UCSD-AML1 (cell line): ENCODE data around the gene HACD2.

Experiments
- DNase-seq: peaks from one replicate; lab custom pipeline; 2025; ENCODE audit not compliant: unreplicated experiment; lab: John Stamatoyannopoulos, UW

Gene HACD2

GRCh38 chr3:123448536-123449101, 136.2 kb downstream of the HACD2 start, which contains the start of gene ADCY5:
Gene ADCY5 (minus strand): TSS chr3:123449090. CDS start chr3:123448545, 545 bp downstream.
- no peak for DNase-seq

GRCh38 chr3:123447749-123448517, 136.9 kb downstream of the HACD2 start:
- peak; percentile 59 for DNase-seq

- DNase-seq, result no peak
These were observed 137.5 kb downstream of the HACD2 start for GRCh38 chr3:123447416-123447748.

- no peak for DNase-seq
These were observed 138.2 kb downstream of the HACD2 start for GRCh38 chr3:123446610-123447109.

- no peak for DNase-seq
These were observed 138.6 kb downstream of the HACD2 start for GRCh38 chr3:123446210-123446609.

GRCh38 chr3:123445702-123446101, 139.2 kb downstream of the HACD2 start:
- DNase-seq, result no peak

GRCh38 chr3:123444744-123445143, 140.1 kb downstream of the HACD2 start:
- no peak for DNase-seq

- DNase-seq, result no peak
These were observed 140.8 kb downstream of the HACD2 start for GRCh38 chr3:123444023-123444422.

- no peak for DNase-seq
These were observed 141.9 kb downstream of the HACD2 start for GRCh38 chr3:123442908-123443307.

- no peak for DNase-seq
These were observed 142.7 kb downstream of the HACD2 start for GRCh38 chr3:123442125-123442524.
